A673 (cell line): ENCODE results near the gene LIX1L. TPM values are rescaled to one million over a fixed set of nuclear protein-coding genes. Genes with fewer than 3 reads are reported as not detected.
A peak's percentile ranks its signal among the peaks of the same experiment; 100 is the strongest.

Experiments
- BruUV-seq: library from RNA; stranded (reverse); fragments of 400-500 nt; replicated peaks from 2 replicates; lab custom pipeline; 2021; lab: Mats Ljungman, UMichigan
- CTCF ChIA-PET: fragments of 300-600 bp; sonication (Branson Sonifier 250); formaldehyde crosslinking; loops from one replicate; lab custom pipeline; 2022; ENCODE audit warnings: antibody characterized with exemption; lab: Charles Lee
- POLR2A ChIA-PET: fragments of 300-600 bp; sonication (Branson Sonifier 250); formaldehyde crosslinking; loops from one replicate; lab custom pipeline; 2022; ENCODE audit warnings: antibody characterized with exemption; ENCODE audit not compliant: low non-redundant PET; lab: Charles Lee
- DNase-seq: peaks from one replicate; pipeline ENCODE4 v3.0.0-alpha.2; 2015; ENCODE audit warnings: low spot score
- H3K27ac ChIP-seq: fragments of 200-600 bp; sonication (generic); 2 replicates; pipeline ENCODE4 v1.5.1; 2016; ENCODE audit warnings: mixed run types, low read depth, mild to moderate bottlenecking, mixed read lengths, antibody characterized with exemption, low read length; ENCODE audit not compliant: poor library complexity, severe bottlenecking
- H3K27me3 ChIP-seq: fragments of 200-600 bp; sonication (generic); replicated peaks from 2 replicates; pipeline ENCODE4 v1.6.1; 2017; ENCODE audit warnings: mixed run types, low read depth, mild to moderate bottlenecking, mixed read lengths, antibody characterized with exemption, low read length; ENCODE audit not compliant: insufficient read depth, poor library complexity
- H3K36me3 ChIP-seq: fragments of 200-600 bp; sonication (generic); 2 replicates; pipeline ENCODE4 v1.6.1; 2016; ENCODE audit warnings: mixed run types, mild to moderate bottlenecking, mixed read lengths, antibody characterized with exemption, low read length; ENCODE audit not compliant: insufficient read depth, poor library complexity, severe bottlenecking
- H3K4me1 ChIP-seq: fragments of 200-600 bp; sonication (generic); 2 replicates; pipeline ENCODE4 v1.6.1; 2017; ENCODE audit warnings: mixed run types, mild to moderate bottlenecking, mixed read lengths, antibody characterized with exemption, low read length; ENCODE audit not compliant: insufficient read depth, poor library complexity, severe bottlenecking
- H3K4me3 ChIP-seq: fragments of 200-600 bp; sonication (generic); 2 replicates; pipeline ENCODE4 v1.5.1; 2016; ENCODE audit warnings: low read depth, mixed run types, mild to moderate bottlenecking, mixed read lengths, low read length; ENCODE audit not compliant: poor library complexity, severe bottlenecking
- H3K9me3 ChIP-seq: fragments of 200-600 bp; sonication (generic); 2 replicates; pipeline ENCODE4 v1.6.1; 2016; ENCODE audit warnings: mixed run types, low read depth, mild to moderate bottlenecking, mixed read lengths, antibody characterized with exemption, low read length; ENCODE audit not compliant: poor library complexity, severe bottlenecking
- CTCF ChIP-seq: fragments of 300-800, 200-600 bp; sonication (generic); conservative IDR thresholded peaks from 2 replicates; pipeline ENCODE4 v1.5.1; 2017; ENCODE audit warnings: low read depth, mild to moderate bottlenecking, antibody characterized with exemption, low read length, moderate library complexity, mixed read lengths
- EZH2 ChIP-seq: fragments of 200-600 bp; sonication (generic); IDR thresholded peaks from 2 replicates; pipeline ENCODE4 v1.6.1; 2017; ENCODE audit warnings: borderline replicate concordance, low read depth, mild to moderate bottlenecking, mixed read lengths, antibody characterized with exemption, low read length; ENCODE audit not compliant: poor library complexity, severe bottlenecking
- intact Hi-C: fragments of 100-400 bp; cut with micrococcal nuclease; formaldehyde crosslinking; loops from one replicate; pipeline ENCODE4 v1.10.0; 2022; ENCODE audit not compliant: unreplicated experiment
- total RNA-seq: library from RNA; stranded (reverse); gene quantifications from 2 replicates; pipeline ENCODE4 v1.2.3, GENCODE V29; 2021

Gene LIX1L
- total RNA-seq, 1 experiment from 2014 or later = 40.1 TPM

GRCh38 chr1:145927916-145928643 lies 29.7 kb downstream of the LIX1L start:
- TSS peak; percentile 98 for BruUV-seq
- TF ChIP-seq EZH2 (no peak), CTCF (no peak)
- no peaks in the 10 kb centered on the region for H3K27me3 ChIP-seq
- intact Hi-C loops = loop anchor here (2.0 to 5.0 kb wide), 2 partner anchors 34 to 69 kb away; partner anchors contain the start of genes ANKRD34A, PIAS3 and POLR3GL
- no peak for DNase-seq
- no peaks in the 10 kb centered on the region for H3K9me3 ChIP-seq
- ChIA-PET POLR2A (interaction anchor here (0.9 to 1.0 kb wide), 3 partner anchors 30 to 66 kb away, joined by 3 to 6 read pairs (median 3); partner anchors contain the start of genes LIX1L and POLR3GL), CTCF (interaction anchor here (0.6 to 1.5 kb wide), 6 partner anchors 9 to 82 kb away, joined by 3 to 10 read pairs (median 5); partner anchors contain the start of genes LIX1L, NUDT17 and PEX11B)
- H3K4me3 ChIP-seq = peak overlapping the region; percentile 68
- H3K27ac ChIP-seq = peak overlapping the region; percentile 95
- H3K36me3 ChIP-seq = peaks cover 15% of the 10 kb centered on the region
- peaks cover 11% of the 10 kb centered on the region for H3K4me1 ChIP-seq

GRCh38 chr1:145927063-145927886 lies 30.5 kb downstream of the LIX1L start, which contains the start of gene RBM8A:
Gene RBM8A (minus strand): TSS chr1:145927484. CDS start chr1:145927426, 58 bp downstream.
- BruUV-seq = no TSS peak
- ChIA-PET CTCF (interaction anchor here (0.6 to 1.5 kb wide), 6 partner anchors 9 to 82 kb away, joined by 3 to 10 read pairs (median 5); partner anchors contain the start of genes LIX1L, NUDT17 and PEX11B), POLR2A (interaction anchor here (0.9 to 1.0 kb wide), 3 partner anchors 31 to 67 kb away, joined by 3 to 6 read pairs (median 3); partner anchors contain the start of genes LIX1L and POLR3GL)
- H3K27me3 ChIP-seq = no peaks in the 10 kb centered on the region
- peaks cover 20% of the 10 kb centered on the region for H3K36me3 ChIP-seq
- TF ChIP-seq CTCF = peak; percentile 76
- no peak for TF ChIP-seq EZH2
- intact Hi-C loops = loop anchor here (2.0 to 5.0 kb wide), 2 partner anchors 35 to 68 kb away; partner anchors contain the start of genes ANKRD34A, PIAS3 and POLR3GL
- peaks cover 13% of the 10 kb centered on the region for H3K4me1 ChIP-seq
- H3K27ac ChIP-seq = peak within 1 kb of the TSS; percentile 95
- no peaks in the 10 kb centered on the region for H3K9me3 ChIP-seq
- H3K4me3 ChIP-seq = peak within 1 kb of the TSS; percentile 68
- DNase-seq = peak; percentile 99

GRCh38 chr1:145926686-145927062 lies 31.1 kb downstream of the LIX1L start:
- Histone ChIP-seq H3K4me3 (peak overlapping the region; percentile 68), H3K36me3 (peaks cover 20% of the 10 kb centered on the region), H3K9me3 (no peaks in the 10 kb centered on the region), H3K4me1 (peaks cover 14% of the 10 kb centered on the region), H3K27ac (peak overlapping the region; percentile 95), H3K27me3 (no peaks in the 10 kb centered on the region)
- intact Hi-C loops = loop anchor here (2.0 to 5.0 kb wide), 2 partner anchors 36 to 68 kb away; partner anchors contain the start of genes ANKRD34A, PIAS3 and POLR3GL
- TF ChIP-seq EZH2 = no peak
- no peak for TF ChIP-seq CTCF
- BruUV-seq = no TSS peak
- ChIA-PET CTCF (interaction anchor here (1.5 kb wide), 1 partner anchor 81 kb away, joined by 6 read pairs; no protein-coding TSS in a partner anchor), POLR2A (interaction anchor here (1.0 kb wide), 2 partner anchors 31 to 38 kb away, joined by 3 to 6 read pairs; partner anchors contain the start of genes LIX1L and POLR3GL)
- DNase-seq = no peak
